Hepatocyte (in vitro differentiated cells): ENCODE measurements around the gene SPIB.

Experiments used
- EZH2 ChIP-seq: fragments of 200-600 bp; sonication (generic); IDR thresholded peaks from 2 replicates; pipeline ENCODE4 v1.6.1; 2016; ENCODE audit warnings: antibody characterized with exemption, mild to moderate bottlenecking, borderline replicate concordance
- TF ChIP-seq, protein P1 (sequence below): fragments of 200-600 bp; sonication (generic); IDR thresholded peaks from 2 replicates; pipeline ENCODE4 v1.5.1; 2016; ENCODE audit warnings: antibody characterized with exemption, mild to moderate bottlenecking; ENCODE audit not compliant: poor library complexity

DNA sequence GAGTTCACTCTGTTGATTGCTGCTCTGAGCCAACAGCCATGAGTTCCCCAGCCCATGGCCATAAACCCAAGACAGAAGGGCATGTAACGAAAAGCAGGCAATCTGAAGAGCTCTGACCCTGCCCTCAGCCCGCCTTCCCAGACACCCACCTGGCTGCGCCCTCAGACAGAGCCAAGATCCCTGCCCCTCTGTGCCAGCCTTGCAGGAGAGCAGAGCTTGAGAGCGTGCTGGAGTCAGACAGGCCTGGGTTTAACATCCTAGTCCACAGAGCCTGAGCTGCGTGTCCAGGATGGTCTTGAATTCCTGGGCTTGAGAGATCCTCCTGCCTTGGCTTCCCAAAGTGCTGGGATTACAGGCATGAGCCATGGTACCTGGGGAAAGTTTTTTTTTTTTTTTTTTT, 38.6 kb downstream of the SPIB start:
- TF ChIP-seq EZH2, result no peak
- TF ChIP-seq, protein P1, sequence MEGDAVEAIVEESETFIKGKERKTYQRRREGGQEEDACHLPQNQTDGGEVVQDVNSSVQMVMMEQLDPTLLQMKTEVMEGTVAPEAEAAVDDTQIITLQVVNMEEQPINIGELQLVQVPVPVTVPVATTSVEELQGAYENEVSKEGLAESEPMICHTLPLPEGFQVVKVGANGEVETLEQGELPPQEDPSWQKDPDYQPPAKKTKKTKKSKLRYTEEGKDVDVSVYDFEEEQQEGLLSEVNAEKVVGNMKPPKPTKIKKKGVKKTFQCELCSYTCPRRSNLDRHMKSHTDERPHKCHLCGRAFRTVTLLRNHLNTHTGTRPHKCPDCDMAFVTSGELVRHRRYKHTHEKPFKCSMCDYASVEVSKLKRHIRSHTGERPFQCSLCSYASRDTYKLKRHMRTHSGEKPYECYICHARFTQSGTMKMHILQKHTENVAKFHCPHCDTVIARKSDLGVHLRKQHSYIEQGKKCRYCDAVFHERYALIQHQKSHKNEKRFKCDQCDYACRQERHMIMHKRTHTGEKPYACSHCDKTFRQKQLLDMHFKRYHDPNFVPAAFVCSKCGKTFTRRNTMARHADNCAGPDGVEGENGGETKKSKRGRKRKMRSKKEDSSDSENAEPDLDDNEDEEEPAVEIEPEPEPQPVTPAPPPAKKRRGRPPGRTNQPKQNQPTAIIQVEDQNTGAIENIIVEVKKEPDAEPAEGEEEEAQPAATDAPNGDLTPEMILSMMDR, result no peak
